ACC112 (cell line): ENCODE data around the gene IL1RAPL2.

Experiments
- H2AFZ ChIP-seq: fragments of 200-600 bp; sonication (generic); one replicate; pipeline ENCODE4 v1.6.0; 2017; ENCODE audit warnings: antibody characterized with exemption, low read length; ENCODE audit not compliant: unreplicated experiment
- H3K27ac ChIP-seq: fragments of 200-600 bp; sonication (generic); 2 replicates; pipeline ENCODE4 v1.5.1; 2014; ENCODE audit warnings: low read depth, mild to moderate bottlenecking, antibody characterized with exemption, low read length, moderate library complexity
- H3K27me3 ChIP-seq: fragments of 200-600 bp; sonication (generic); 2 replicates; pipeline ENCODE4 v1.6.1; 2014; ENCODE audit warnings: mild to moderate bottlenecking, antibody characterized with exemption, low read length, moderate library complexity, mixed read lengths; ENCODE audit not compliant: insufficient read depth
- H3K36me3 ChIP-seq: fragments of 200-600 bp; sonication (generic); 2 replicates; pipeline ENCODE4 v1.6.1; 2016; ENCODE audit warnings: mild to moderate bottlenecking, antibody characterized with exemption, low read length, moderate library complexity, mixed read lengths; ENCODE audit not compliant: insufficient read depth
- H3K4me1 ChIP-seq: fragments of 200-600 bp; sonication (generic); one replicate; pipeline ENCODE4 v1.6.1; 2016; ENCODE audit warnings: low read length, mixed read lengths; ENCODE audit not compliant: insufficient read depth, unreplicated experiment, control insufficient read depth
- H3K4me3 ChIP-seq: fragments of 200-600 bp; sonication (generic); 2 replicates; pipeline ENCODE4 v1.5.1; 2014; ENCODE audit warnings: mild to moderate bottlenecking, low read depth, low read length
- H3K79me2 ChIP-seq: fragments of 200-600 bp; sonication (generic); one replicate; pipeline ENCODE4 v1.6.0; 2016; ENCODE audit warnings: low read length; ENCODE audit not compliant: control insufficient read depth, unreplicated experiment, insufficient read depth

Gene IL1RAPL2

DNA sequence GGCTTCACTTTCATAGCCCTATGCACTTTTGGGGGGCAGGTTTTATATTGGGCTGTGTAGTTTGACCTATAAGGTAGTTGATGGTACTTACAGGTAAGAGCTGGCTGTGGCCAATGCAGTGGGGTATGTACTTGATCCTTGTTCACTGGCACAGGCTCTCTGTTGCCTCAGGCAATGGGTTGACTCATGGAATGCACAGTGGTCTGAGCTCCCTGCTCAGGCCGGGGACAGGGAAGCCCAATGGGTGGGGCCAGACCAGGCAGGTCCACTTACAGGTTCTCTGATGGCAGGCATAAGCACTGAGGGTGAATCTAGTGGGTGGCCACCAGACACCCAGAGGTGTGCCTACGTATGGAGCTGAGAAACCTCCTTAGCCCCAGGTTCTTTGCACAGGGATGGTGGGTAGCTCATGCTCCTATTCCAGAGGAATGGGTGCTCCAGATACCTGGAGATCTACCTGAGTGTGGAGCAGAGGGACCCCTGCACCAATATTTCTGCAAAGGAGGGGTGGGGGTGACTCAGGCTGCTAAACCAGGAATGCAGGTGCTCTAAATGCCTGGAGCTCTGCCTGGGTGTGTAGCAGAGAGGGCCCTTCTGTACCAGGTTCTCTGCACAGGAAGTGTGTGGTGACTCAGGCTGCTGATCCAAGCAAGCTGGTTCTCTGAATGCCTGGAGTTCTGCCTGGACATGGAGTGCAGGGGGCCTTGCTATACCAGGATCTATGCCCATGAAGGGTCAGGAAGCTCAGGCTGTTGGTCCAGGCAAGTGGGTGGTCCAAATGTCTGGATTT lies 52.3 kb downstream of the IL1RAPL2 start:
- Histone ChIP-seq H3K4me1 (no peaks in the 10 kb centered on the region), H3K79me2 (no peaks in the 10 kb centered on the region), H3K4me3 (no peak overlapping the region), H3K27me3 (no peaks in the 10 kb centered on the region), H3K36me3 (no peaks in the 10 kb centered on the region), H3K27ac (no peak overlapping the region), H2AFZ (no peak overlapping the region)

DNA sequence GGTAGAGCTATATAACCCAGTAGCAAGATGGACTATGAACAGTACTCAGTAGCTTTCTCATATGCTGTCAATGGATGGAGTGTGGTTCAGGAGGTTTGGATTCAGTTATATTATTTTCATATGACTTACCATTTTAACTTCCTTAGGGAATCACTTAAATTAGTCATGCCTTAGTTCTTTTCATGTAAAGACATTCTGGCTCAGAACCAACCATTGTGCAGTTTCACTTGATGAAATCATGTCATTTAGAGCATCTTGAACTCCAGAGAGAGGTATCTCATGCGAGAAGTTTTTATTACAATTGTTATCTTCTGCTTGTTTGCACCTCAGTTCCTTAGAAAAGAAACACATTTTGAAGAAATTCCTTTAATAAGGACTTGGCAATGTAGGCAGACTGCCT lies 55.8 kb downstream of the IL1RAPL2 start:
- H3K27me3 ChIP-seq, result no peaks in the 10 kb centered on the region
- H3K27ac ChIP-seq, result no peak overlapping the region
- no peaks in the 10 kb centered on the region for H3K4me1 ChIP-seq
- no peaks in the 10 kb centered on the region for H3K36me3 ChIP-seq
- H3K4me3 ChIP-seq, result no peak overlapping the region
- H2AFZ ChIP-seq, result no peak overlapping the region
- H3K79me2 ChIP-seq, result no peaks in the 10 kb centered on the region

DNA sequence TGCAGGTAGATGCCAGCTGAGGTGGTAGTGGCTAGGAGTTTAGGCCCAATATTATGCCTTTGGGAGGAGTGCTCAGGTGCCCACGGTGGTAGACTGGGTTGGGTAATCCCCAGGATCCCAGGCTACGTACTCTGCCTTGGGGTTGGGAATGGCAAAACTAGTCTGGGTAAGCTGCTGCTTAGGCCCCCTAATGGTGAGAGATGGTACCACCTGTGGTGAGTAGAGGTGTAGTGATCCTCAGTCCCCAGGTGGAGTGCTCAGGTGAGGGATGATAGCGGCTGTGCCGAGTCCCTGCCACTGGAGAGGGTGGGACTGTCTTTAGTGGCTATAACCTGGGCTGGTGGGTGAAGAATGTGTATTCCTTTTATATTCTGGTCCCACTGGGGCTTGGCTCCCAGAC lies 75.2 kb downstream of the IL1RAPL2 start:
- Histone ChIP-seq H3K79me2 (no peaks in the 10 kb centered on the region), H3K27ac (no peak overlapping the region), H3K4me1 (no peaks in the 10 kb centered on the region), H3K27me3 (no peaks in the 10 kb centered on the region), H3K36me3 (no peaks in the 10 kb centered on the region), H3K4me3 (no peak overlapping the region), H2AFZ (no peak overlapping the region)

DNA sequence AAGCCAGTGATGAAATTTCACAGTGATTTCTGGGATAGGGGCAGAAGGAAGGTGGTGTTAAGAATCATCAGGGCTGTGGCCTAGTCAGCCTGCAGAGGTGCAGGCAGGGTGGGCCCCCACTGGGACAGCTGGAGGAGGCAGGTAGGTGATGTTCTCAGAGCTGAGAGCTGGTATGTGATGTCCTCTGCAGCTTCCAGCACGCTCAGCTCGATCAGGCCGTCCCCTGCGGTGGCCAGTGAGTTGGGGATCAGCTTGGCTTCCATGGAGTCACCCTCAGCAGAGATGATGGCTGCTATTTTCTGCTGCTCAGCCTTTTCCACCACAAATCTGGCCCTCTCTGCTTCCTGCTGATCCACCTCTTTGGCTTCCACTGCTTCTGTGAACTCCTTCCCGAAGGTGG lies 81.1 kb downstream of the IL1RAPL2 start:
- H2AFZ ChIP-seq, result no peak overlapping the region
- H3K27me3 ChIP-seq, result no peaks in the 10 kb centered on the region
- no peak overlapping the region for H3K27ac ChIP-seq
- no peaks in the 10 kb centered on the region for H3K4me1 ChIP-seq
- H3K36me3 ChIP-seq, result no peaks in the 10 kb centered on the region
- no peaks in the 10 kb centered on the region for H3K79me2 ChIP-seq
- no peak overlapping the region for H3K4me3 ChIP-seq

DNA sequence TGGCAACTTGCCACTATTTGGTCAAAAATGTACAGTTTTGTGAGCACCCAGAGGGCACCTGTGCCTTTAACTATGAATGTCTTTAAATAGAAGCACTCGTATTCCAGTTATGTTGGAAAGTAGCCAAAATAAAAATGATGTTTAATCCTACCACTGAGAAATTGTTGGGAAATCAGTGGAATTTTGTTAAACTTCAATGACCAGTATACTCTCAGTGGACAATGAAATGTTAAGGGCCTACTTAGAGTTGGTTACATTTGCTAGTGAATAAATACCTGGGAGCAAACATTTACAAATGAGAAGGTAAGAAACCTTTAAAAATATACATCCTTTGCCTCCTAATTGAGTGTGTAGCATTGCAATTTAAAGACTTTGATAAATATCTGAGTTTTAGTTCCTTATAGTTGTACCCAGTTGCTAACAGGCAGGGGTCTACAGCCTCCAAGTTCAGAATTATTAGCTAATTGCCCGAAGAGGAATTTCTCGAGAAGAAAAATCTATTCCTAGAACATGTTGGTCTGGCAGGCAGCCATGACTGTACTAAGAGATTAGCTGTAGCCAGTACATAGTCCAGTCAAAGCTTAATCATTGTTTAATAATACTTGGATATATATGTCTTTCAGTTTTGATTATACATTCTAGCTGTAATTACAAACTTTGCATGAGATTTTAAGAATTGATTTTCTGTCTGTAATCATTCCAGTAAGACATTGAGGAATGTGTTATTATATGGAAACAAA lies 93.2 kb downstream of the IL1RAPL2 start:
- Histone ChIP-seq H3K27ac (no peak overlapping the region), H3K4me1 (no peaks in the 10 kb centered on the region)

DNA sequence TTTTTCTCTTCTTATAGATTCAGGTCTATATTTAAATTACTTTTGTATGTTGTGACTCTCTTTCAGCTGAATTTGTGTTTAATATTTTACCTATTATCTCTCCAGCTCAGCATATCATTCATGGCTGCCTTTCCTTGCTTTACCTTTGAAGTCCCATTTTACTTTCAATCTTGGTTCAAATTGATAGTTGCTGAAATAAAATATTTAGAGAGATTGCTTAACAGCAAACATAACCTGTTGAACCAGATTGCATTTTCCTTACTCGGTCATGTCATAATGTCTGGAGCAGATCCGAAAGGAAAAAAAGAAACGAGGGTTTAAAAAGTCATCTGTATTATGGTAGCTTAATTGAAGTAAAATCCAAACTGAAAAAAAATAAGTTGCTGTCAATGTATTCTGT lies 94.1 kb downstream of the IL1RAPL2 start:
- no peaks in the 10 kb centered on the region for H3K27me3 ChIP-seq
- H3K79me2 ChIP-seq, result no peaks in the 10 kb centered on the region
- no peak overlapping the region for H3K4me3 ChIP-seq
- no peaks in the 10 kb centered on the region for H3K36me3 ChIP-seq
- no peak overlapping the region for H3K27ac ChIP-seq
- no peaks in the 10 kb centered on the region for H3K4me1 ChIP-seq
- H2AFZ ChIP-seq, result no peak overlapping the region

More for the DNA sequence above, 93.2 kb downstream of the IL1RAPL2 start:
- no peaks in the 10 kb centered on the region for H3K79me2 ChIP-seq
- no peak overlapping the region for H3K4me3 ChIP-seq
- H3K27me3 ChIP-seq, result no peaks in the 10 kb centered on the region
- no peaks in the 10 kb centered on the region for H3K36me3 ChIP-seq
- no peak overlapping the region for H2AFZ ChIP-seq

DNA sequence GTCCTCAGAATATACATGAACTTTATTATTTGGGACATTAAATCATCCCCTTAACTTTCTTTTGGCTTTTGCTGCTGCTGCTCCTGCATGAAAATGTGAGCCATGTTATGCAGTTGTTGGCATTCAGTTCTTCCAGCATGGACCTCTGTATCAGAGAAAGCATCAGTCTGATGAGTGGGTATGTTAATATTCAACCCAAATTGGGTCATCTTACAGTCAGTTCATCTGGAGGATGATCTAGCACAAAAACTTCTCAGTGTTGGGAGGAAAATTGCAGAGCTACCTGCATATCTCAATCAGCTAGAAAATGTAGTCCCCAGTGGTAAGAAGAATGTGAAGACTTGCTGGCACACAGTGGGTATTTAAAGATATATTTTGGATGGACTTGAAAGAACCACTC lies 96.7 kb downstream of the IL1RAPL2 start:
- H3K27me3 ChIP-seq, result no peaks in the 10 kb centered on the region
- no peaks in the 10 kb centered on the region for H3K4me1 ChIP-seq
- H3K27ac ChIP-seq, result no peak overlapping the region
- H3K36me3 ChIP-seq, result no peaks in the 10 kb centered on the region
- H2AFZ ChIP-seq, result no peak overlapping the region
- H3K4me3 ChIP-seq, result no peak overlapping the region
- H3K79me2 ChIP-seq, result no peaks in the 10 kb centered on the region

DNA sequence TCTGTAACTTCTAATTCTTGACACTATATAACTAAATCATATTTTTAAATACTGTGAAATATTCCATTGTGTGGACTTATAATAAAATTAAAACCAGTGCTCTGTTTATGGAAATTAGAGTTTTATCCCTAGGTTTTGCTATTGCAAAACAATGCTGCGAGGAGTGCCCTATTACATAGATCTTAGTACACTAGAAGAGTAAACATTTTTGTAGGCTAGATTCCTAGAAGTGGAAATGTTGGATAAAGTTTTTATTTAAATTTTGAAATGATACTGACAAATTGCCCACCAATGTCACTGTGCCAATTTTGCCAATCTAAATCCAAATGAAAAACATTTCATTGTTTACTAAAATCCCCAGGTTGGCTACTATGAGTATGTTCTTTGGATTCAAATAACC lies 99.7 kb downstream of the IL1RAPL2 start:
- no peaks in the 10 kb centered on the region for H3K4me1 ChIP-seq
- no peak overlapping the region for H3K27ac ChIP-seq
- no peaks in the 10 kb centered on the region for H3K27me3 ChIP-seq
- no peak overlapping the region for H3K4me3 ChIP-seq
- no peak overlapping the region for H2AFZ ChIP-seq
- H3K79me2 ChIP-seq, result no peaks in the 10 kb centered on the region
- no peaks in the 10 kb centered on the region for H3K36me3 ChIP-seq

DNA sequence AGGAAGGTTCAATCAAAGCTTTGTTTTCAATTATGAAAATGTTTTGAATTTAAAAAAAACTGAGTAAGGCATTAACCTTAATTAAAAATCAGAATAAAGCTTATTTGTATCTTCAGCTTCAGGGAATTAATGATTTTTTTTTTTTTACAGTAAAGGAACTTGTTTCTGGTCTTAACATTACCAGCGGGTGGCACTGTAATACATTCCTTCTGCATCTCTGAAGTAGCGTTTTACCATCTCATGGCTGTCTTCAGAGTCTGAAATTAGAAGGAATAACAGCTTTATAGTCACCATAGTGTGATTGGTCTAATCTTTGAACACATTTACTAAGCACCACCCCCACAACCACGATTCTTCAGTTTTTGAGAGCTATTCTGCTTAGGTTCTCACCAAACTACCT lies 102.6 kb downstream of the IL1RAPL2 start:
- no peak overlapping the region for H2AFZ ChIP-seq
- H3K27ac ChIP-seq, result no peak overlapping the region
- no peak overlapping the region for H3K4me3 ChIP-seq
- no peaks in the 10 kb centered on the region for H3K4me1 ChIP-seq
- no peaks in the 10 kb centered on the region for H3K79me2 ChIP-seq
- no peaks in the 10 kb centered on the region for H3K27me3 ChIP-seq
- H3K36me3 ChIP-seq, result no peaks in the 10 kb centered on the region

DNA sequence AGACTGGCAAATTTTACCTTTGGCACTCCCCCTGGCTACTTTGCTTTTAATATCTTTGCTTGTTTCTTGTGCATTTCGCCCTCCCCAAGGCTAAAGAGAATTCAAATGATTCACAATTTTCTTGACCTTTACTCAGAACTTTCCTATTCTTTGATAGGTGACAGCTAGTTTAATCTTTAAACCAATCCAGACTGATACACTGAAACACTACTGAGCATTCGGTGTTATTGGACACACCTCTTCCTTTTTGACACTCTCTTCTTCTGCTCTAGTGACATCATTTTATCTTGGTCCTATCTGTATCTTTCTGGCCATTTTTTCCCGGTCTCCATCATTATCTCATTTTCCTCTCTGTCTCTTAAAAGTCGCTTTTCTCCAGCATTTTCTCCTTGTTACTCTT lies 103.1 kb downstream of the IL1RAPL2 start:
- Histone ChIP-seq H3K79me2 (no peaks in the 10 kb centered on the region), H3K27me3 (no peaks in the 10 kb centered on the region), H3K36me3 (no peaks in the 10 kb centered on the region), H3K4me1 (no peaks in the 10 kb centered on the region), H3K4me3 (no peak overlapping the region), H2AFZ (no peak overlapping the region), H3K27ac (no peak overlapping the region)

DNA sequence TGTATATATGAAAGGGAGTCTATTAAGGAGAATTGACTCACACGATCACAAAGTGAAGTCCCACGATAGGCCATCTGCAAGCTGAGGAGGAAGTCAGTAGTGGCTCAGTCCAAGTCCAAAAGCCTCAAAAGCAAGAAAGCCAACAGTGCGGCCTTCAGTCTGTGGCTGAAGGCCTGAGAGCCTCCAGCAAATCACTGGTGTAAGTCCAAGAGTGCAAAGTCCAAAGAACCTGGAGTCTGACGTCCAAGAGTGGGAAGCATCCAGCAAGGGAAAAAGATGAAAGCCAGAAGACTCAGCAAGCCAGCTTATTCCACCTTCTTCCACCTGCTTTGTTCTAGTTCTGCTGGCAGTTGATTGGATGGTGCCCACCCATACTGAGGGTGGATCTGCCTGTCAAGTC lies 104.1 kb downstream of the IL1RAPL2 start:
- Histone ChIP-seq H3K27ac (no peak overlapping the region), H3K36me3 (no peaks in the 10 kb centered on the region), H3K79me2 (no peaks in the 10 kb centered on the region), H3K4me3 (no peak overlapping the region), H2AFZ (no peak overlapping the region), H3K4me1 (no peaks in the 10 kb centered on the region), H3K27me3 (no peaks in the 10 kb centered on the region)
